VCaP (cell line): ENCODE measurements around the gene ZBTB18.
A peak's percentile ranks its signal among the peaks of the same experiment; 100 is the strongest.

Experiments
- H3K27ac ChIP-seq: fragments of 450-650 bp; 2 replicates; pipeline ENCODE4 v1.5.1; 2017
- TF ChIP-seq, protein P1 (sequence below): fragments of 450-650 bp; conservative IDR thresholded peaks from 2 replicates; pipeline ENCODE4 v1.5.1; 2017; ENCODE audit warnings: mild to moderate bottlenecking, moderate library complexity

Gene ZBTB18

DNA sequence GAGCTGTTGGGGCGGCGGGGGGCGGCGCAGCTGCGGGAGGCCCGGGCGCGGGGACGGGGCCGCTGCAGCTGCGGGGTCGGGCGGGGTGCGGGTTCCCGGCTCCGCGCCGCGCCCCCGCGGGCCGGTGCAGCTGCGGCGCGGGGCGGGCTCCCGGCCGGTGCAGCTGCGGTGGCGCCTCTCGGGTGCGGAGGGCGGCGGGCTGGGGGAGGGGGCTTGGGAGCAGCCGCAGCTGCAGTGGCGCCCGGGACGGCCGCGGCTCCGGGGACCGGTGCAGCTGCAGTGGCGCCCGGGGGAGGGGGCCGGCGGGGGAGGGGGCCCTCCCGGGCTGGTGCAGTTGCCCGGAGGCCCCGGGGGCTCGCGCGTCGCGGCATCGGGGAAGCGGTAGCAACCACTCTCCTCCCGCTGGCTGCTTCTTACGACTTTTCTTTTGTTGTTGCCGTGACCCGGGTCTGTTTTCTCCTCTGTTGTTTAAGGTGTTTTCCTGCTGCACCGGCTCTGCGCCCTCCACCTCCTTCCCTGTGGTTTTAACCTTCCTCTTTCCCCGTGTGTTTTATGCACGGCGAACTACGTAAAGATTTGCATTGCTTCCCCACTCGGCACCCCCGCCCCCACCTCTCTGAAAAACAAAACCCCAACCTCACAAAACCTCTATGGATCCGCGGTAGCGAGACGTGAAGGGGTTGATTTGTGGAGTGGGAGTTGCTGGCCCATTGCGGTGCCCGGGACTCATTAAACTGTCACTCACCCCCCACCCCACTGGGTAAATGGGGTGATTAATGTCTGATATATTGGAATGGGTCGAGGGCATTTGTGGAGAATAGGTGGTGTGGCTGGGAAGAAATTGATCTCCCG, 1.7 kb upstream of the ZBTB18 start:
- TF ChIP-seq, protein P1, sequence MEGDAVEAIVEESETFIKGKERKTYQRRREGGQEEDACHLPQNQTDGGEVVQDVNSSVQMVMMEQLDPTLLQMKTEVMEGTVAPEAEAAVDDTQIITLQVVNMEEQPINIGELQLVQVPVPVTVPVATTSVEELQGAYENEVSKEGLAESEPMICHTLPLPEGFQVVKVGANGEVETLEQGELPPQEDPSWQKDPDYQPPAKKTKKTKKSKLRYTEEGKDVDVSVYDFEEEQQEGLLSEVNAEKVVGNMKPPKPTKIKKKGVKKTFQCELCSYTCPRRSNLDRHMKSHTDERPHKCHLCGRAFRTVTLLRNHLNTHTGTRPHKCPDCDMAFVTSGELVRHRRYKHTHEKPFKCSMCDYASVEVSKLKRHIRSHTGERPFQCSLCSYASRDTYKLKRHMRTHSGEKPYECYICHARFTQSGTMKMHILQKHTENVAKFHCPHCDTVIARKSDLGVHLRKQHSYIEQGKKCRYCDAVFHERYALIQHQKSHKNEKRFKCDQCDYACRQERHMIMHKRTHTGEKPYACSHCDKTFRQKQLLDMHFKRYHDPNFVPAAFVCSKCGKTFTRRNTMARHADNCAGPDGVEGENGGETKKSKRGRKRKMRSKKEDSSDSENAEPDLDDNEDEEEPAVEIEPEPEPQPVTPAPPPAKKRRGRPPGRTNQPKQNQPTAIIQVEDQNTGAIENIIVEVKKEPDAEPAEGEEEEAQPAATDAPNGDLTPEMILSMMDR: no peak
- H3K27ac ChIP-seq: peak overlapping the region; percentile 88

DNA sequence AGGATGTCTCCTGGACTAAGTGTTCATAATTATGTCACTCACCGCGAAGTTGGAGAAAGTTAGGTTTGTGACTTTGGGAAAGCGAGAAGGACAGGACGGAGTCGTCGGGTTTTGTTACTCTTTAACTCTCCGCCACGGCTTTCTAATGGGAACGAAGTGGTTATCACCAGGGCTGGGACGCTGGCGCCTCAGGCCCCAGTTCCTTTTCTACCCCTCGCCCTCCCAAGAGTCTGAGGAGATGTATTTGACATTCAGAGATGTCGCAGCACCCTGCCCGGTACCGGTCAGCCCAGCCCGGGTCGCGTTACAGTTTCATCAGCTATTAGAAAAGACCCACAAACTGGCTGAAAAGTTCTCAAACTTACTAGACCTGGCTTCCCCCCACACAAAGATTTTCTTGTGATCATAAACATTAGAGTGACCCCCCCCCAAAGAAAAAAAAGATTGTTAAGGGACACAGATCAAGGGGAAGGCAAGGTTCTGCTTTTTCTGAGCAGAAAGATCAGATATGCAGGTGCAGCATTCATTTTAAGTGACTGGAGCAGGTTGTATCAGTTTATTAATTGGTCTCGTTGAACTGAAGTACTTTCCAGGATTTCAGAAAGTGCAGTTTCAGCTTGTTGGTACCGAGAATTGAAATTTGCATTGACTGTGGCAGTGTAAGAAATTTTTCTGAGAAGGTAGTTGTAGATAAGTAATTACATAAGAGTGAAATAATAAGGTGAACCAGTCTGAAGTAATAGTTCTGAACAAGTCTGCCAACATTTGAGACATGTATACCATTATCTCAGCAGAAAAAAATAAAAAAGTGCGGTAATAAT, 859 bp upstream of the ZBTB18 start:
- H3K27ac ChIP-seq: peak overlapping the region; percentile 88
- TF ChIP-seq, protein P1: no peak

GRCh38 chr1:244052016-244052727, 1.1 kb downstream of the ZBTB18 start:
- peak overlapping the region; percentile 88; the same call in 1 of the 2 replicates for H3K27ac ChIP-seq

DNA sequence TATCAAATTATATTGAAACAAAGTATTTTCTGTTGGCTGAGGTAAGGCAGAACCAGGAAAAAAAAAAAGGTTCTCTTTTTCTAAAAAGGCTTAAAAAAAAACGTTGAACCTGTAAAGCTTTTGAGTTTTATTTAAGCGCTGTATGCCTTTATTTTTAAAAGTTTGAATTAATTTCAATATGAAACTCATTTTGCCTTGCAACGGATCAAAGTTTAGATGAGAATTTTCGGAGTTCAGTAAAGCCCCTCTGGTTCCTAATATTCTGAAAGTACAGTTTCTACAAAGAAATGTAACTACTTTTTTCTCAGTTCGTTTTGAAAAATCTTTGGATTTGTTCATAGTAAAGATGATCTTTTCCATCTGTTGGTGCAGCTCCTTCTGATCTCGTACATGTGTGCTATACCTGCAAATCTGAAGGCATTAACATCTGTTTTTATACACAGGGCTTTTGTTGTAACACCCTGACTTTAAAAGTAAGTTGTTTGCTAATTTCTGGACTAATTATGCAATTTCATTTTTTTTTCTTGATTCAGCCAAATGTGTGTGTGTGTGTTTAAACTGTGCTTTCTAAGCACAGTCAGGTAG, 1.7 kb downstream of the ZBTB18 start:
- TF ChIP-seq, protein P1: no peak
- H3K27ac ChIP-seq: no peak overlapping the region

More at GRCh38 chr1:244052016-244052727, 1.1 kb downstream of the ZBTB18 start:
- TF ChIP-seq, protein P1: no peak

GRCh38 chr1:244053831-244054230, 2.7 kb downstream of the ZBTB18 start:
- no peak overlapping the region for H3K27ac ChIP-seq
- TF ChIP-seq, protein P1: no peak

DNA sequence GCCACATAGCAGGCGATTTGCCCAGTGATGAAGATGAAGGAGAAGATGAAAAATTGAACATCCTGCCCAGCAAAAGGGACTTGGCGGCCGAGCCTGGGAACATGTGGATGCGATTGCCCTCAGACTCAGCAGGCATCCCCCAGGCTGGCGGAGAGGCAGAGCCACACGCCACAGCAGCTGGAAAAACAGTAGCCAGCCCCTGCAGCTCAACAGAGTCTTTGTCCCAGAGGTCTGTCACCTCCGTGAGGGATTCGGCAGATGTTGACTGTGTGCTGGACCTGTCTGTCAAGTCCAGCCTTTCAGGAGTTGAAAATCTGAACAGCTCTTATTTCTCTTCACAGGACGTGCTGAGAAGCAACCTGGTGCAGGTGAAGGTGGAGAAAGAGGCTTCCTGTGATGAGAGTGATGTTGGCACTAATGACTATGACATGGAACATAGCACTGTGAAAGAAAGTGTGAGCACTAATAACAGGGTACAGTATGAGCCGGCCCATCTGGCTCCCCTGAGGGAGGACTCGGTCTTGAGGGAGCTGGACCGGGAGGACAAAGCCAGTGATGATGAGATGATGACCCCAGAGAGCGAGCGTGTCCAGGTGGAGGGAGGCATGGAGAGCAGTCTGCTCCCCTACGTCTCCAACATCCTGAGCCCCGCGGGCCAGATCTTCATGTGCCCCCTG, 3.3 kb downstream of the ZBTB18 start:
- H3K27ac ChIP-seq: no peak overlapping the region
- TF ChIP-seq, protein P1: no peak
